Small intestine (tissue), 7 donors: Measurements from ENCODE around the gene TAF1A. TPM values are rescaled to one million over a fixed set of nuclear protein-coding genes. Genes with fewer than 3 reads are reported as not detected.

Experiments
- DNase-seq, 2 donors: peaks; one replicate each; pipeline versions ENCODE4 v3.0.0 to v3.0.0-alpha.2; 2013
- FAIRE-seq: peaks from 2 replicates; lab custom pipeline; 2012; peaks lifted over from hg19 to GRCh38; lab: Jason Lieb, UNC
- H3K27ac ChIP-seq, 3 donors: one replicate each; pipeline ENCODE4 v1.5.1; 2013; ENCODE audit warnings: low read length in 2 of 3, mild to moderate bottlenecking in 2 of 3, control low read depth in 1 of 3, inconsistent platforms in 1 of 3, low read depth in 1 of 3, moderate library complexity in 1 of 3
- H3K27me3 ChIP-seq, 3 donors: one replicate each; pipeline ENCODE4 v1.6.1; 2013; ENCODE audit warnings: low read length in 3 of 3, inconsistent platforms in 1 of 3; ENCODE audit not compliant: control insufficient read depth in 3 of 3, insufficient read depth in 3 of 3
- H3K36me3 ChIP-seq, 3 donors: one replicate each; pipeline ENCODE4 v1.6.1; 2013; ENCODE audit warnings: low read length in 3 of 3, inconsistent platforms in 1 of 3, low read depth in 1 of 3, mild to moderate bottlenecking in 1 of 3, moderate library complexity in 1 of 3; ENCODE audit not compliant: control insufficient read depth in 3 of 3, insufficient read depth in 2 of 3
- H3K4me1 ChIP-seq, 3 donors: one replicate each; pipeline ENCODE4 v1.6.1; 2013; ENCODE audit warnings: low read length in 2 of 3, inconsistent platforms in 1 of 3, low read depth in 1 of 3, mild to moderate bottlenecking in 1 of 3, moderate library complexity in 1 of 3; ENCODE audit not compliant: control insufficient read depth in 3 of 3, insufficient read depth in 2 of 3
- H3K4me3 ChIP-seq, 3 donors: one replicate each; pipeline ENCODE4 v1.5.1; 2013; ENCODE audit warnings: low read length in 3 of 3, control low read depth in 1 of 3, inconsistent platforms in 1 of 3, low read depth in 1 of 3, mild to moderate bottlenecking in 1 of 3, moderate library complexity in 1 of 3
- H3K9me3 ChIP-seq, 2 donors: one replicate each; pipeline ENCODE4 v1.6.1; 2013; ENCODE audit warnings: low read depth in 1 of 2, low read length in 1 of 2; ENCODE audit not compliant: control insufficient read depth in 2 of 2, insufficient read depth in 1 of 2
- WGBS, 3 donors: extraction: QIAGEN DNeasy Blood & Tissue Kit; methylation state at CpG; one replicate each; pipeline ENCODE4 v1.1.7; 2013; 5-methylcytosine and 5-hydroxymethylcytosine counted together
- polyA plus RNA-seq, 4 donors: library from polyadenylated mRNA; stranded (reverse) in 3 of 4; unstranded in 1 of 4; fragments of 200-250 nt in 3 of 4; fragments of 120-200 nt in 1 of 4; gene quantifications; one replicate each; pipeline versions ENCODE4 v1.2.1 to v1.2.3, GENCODE V29; 2013
- donor health status: healthy with polysubstance abuse.
- donor health status: control.
- donor health status: control.
- donor health status: Bipolar disorder and iron deficiency.
- donor health status: healthy.

Gene TAF1A
- polyA plus RNA-seq, 4 donors = 0.45 to 12.3 (median 2.4) TPM

GRCh38 chr1:222540598-222540995 is 49.1 kb downstream of the TAF1A start:
- peaks cover 0 to 3% (median 0%) of the 10 kb centered on the region in 3 donors for H3K27me3 ChIP-seq
- WGBS, 3 donors = 49 to 59% (median 53%) methylated on average over 2 of the region's 2 CpGs
- H3K27ac ChIP-seq = no peak overlapping the region
- FAIRE-seq (no peak), DNase-seq (no peak)
- no peaks in the 10 kb centered on the region for H3K9me3 ChIP-seq
- no peaks in the 10 kb centered on the region for H3K36me3 ChIP-seq
- H3K4me3 ChIP-seq = no peak overlapping the region
- H3K4me1 ChIP-seq = no peaks in the 10 kb centered on the region

- peaks cover 0 to 3% (median 0%) of the 10 kb centered on the region in 3 donors for H3K27me3 ChIP-seq
- H3K4me1 ChIP-seq = no peaks in the 10 kb centered on the region
- DNase-seq (no peak), FAIRE-seq (no peak)
- H3K36me3 ChIP-seq = no peaks in the 10 kb centered on the region
- no peak overlapping the region for H3K27ac ChIP-seq
- H3K9me3 ChIP-seq = no peaks in the 10 kb centered on the region
- 84 to 85% (median 85%) methylated on average over 16 of the region's 16 CpGs for WGBS, 3 donors
- no peak overlapping the region for H3K4me3 ChIP-seq
Observed at GRCh38 chr1:222539951-222540597, 49.7 kb downstream of the TAF1A start.

GRCh38 chr1:222535455-222535854 is 54.3 kb downstream of the TAF1A start:
- H3K4me3 ChIP-seq = no peak overlapping the region
- no peaks in the 10 kb centered on the region for H3K9me3 ChIP-seq
- DNase-seq (no peak), FAIRE-seq (no peak)
- no peak overlapping the region for H3K27ac ChIP-seq
- no peaks in the 10 kb centered on the region for H3K36me3 ChIP-seq
- no peaks in the 10 kb centered on the region for H3K4me1 ChIP-seq
- H3K27me3 ChIP-seq = no peaks in the 10 kb centered on the region
- 87 to 90% (median 88%) methylated on average over 5 of the region's 5 CpGs for WGBS, 3 donors

- Histone ChIP-seq H3K27me3 (no peaks in the 10 kb centered on the region), H3K36me3 (no peaks in the 10 kb centered on the region), H3K4me3 (no peak overlapping the region), H3K9me3 (no peaks in the 10 kb centered on the region), H3K4me1 (no peaks in the 10 kb centered on the region), H3K27ac (no peak overlapping the region)
- WGBS, 3 donors = 69 to 82% (median 74%) methylated on average over 6 of the region's 6 CpGs
- FAIRE-seq (no peak), DNase-seq (no peak)
Observed at GRCh38 chr1:222530852-222531251, 58.9 kb downstream of the TAF1A start.

GRCh38 chr1:222529916-222530315 is 59.8 kb downstream of the TAF1A start:
- no peaks in the 10 kb centered on the region for H3K9me3 ChIP-seq
- H3K27ac ChIP-seq = no peak overlapping the region
- no peaks in the 10 kb centered on the region for H3K4me1 ChIP-seq
- no peaks in the 10 kb centered on the region for H3K27me3 ChIP-seq
- FAIRE-seq = no peak
- no peaks in the 10 kb centered on the region for H3K36me3 ChIP-seq
- DNase-seq = no peak
- H3K4me3 ChIP-seq = no peak overlapping the region
- WGBS, 3 donors = 65 to 76% (median 66%) methylated on average over 3 of the region's 3 CpGs

- WGBS, 3 donors = 81 to 84% (median 84%) methylated on average over 3 of the region's 3 CpGs
Observed at GRCh38 chr1:222529181-222529580, 60.6 kb downstream of the TAF1A start.

GRCh38 chr1:222525951-222526350 is 63.8 kb downstream of the TAF1A start:
- no peak for DNase-seq
- FAIRE-seq = no peak
- 75 to 86% (median 79%) methylated on average over 2 of the region's 2 CpGs for WGBS, 3 donors
- H3K4me3 ChIP-seq = no peak overlapping the region
- no peaks in the 10 kb centered on the region for H3K27me3 ChIP-seq
- H3K27ac ChIP-seq = no peak overlapping the region
- peaks cover 0 to 11% of the 10 kb centered on the region in 2 donors for H3K9me3 ChIP-seq
- peaks cover 0 to under 1% (median 0%) of the 10 kb centered on the region in 3 donors for H3K4me1 ChIP-seq
- H3K36me3 ChIP-seq = no peaks in the 10 kb centered on the region

More at GRCh38 chr1:222529181-222529580, 60.6 kb downstream of the TAF1A start:
- Histone ChIP-seq H3K36me3 (no peaks in the 10 kb centered on the region), H3K4me1 (no peaks in the 10 kb centered on the region), H3K27ac (no peak overlapping the region), H3K9me3 (no peaks in the 10 kb centered on the region), H3K27me3 (no peaks in the 10 kb centered on the region), H3K4me3 (no peak overlapping the region)
- FAIRE-seq (no peak), DNase-seq (no peak)

- Histone ChIP-seq H3K27ac (no peak overlapping the region), H3K36me3 (no peaks in the 10 kb centered on the region), H3K4me3 (no peak overlapping the region), H3K4me1 (peaks cover 0 to 3% (median 0%) of the 10 kb centered on the region in 3 donors), H3K27me3 (no peaks in the 10 kb centered on the region), H3K9me3 (peaks cover 0 to 11% of the 10 kb centered on the region in 2 donors)
- no peak for DNase-seq
- WGBS, 3 donors = 72 to 81% (median 76%) methylated on average over 3 of the region's 3 CpGs
- no peak for FAIRE-seq
Observed at GRCh38 chr1:222523852-222524251, 65.9 kb downstream of the TAF1A start.
